ENCODE data around the gene RAP1GAP2.
A peak's percentile ranks its signal among the peaks of the same experiment; 100 is the strongest.
"Not testable (repeated sequence)": the region's sequence is repeated elsewhere in the genome, so short reads cannot be mapped to it uniquely, and the experiment has no call there.

Gene RAP1GAP2

GRCh38 chr17:2990396-2990795 is 194.2 kb downstream of the RAP1GAP2 start:
- no peak for DNase-seq (ENCODE audit: extremely low read depth in 1 of 2, low read depth in 1 of 2)

- not testable (repeated sequence) for DNase-seq (ENCODE audit: extremely low read depth in 1 of 2, low read depth in 1 of 2)
Measured at GRCh38 chr17:2991396-2992180, 195.3 kb downstream of the RAP1GAP2 start.

- no peak for DNase-seq (ENCODE audit: extremely low read depth in 1 of 2, low read depth in 1 of 2)
Measured at GRCh38 chr17:2994441-2994840, 198.2 kb downstream of the RAP1GAP2 start.

- DNase-seq (ENCODE audit: extremely low read depth in 1 of 2, low read depth in 1 of 2): no peak
Measured at GRCh38 chr17:2995377-2995776, 199.1 kb downstream of the RAP1GAP2 start.

- no peak for DNase-seq (ENCODE audit: extremely low read depth in 1 of 2, low read depth in 1 of 2)
Measured at GRCh38 chr17:2995886-2996809, 199.9 kb downstream of the RAP1GAP2 start.

GRCh38 chr17:2996810-2997670 is 200.8 kb downstream of the RAP1GAP2 start:
- no peak for DNase-seq (ENCODE audit: extremely low read depth in 1 of 2, low read depth in 1 of 2)

GRCh38 chr17:2998469-2998901 is 202.2 kb downstream of the RAP1GAP2 start:
- not testable (repeated sequence) for DNase-seq (ENCODE audit: extremely low read depth in 1 of 2, low read depth in 1 of 2)

- no peak for DNase-seq (ENCODE audit: extremely low read depth in 1 of 2, low read depth in 1 of 2)
Measured at GRCh38 chr17:3002538-3003295, 206.5 kb downstream of the RAP1GAP2 start.

- no peak for DNase-seq (ENCODE audit: extremely low read depth in 1 of 2, low read depth in 1 of 2)
Measured at GRCh38 chr17:3003296-3004149, 207.3 kb downstream of the RAP1GAP2 start.

GRCh38 chr17:3004150-3004801 is 208.0 kb downstream of the RAP1GAP2 start:
- DNase-seq (ENCODE audit: extremely low read depth in 1 of 2, low read depth in 1 of 2): peak in 1 of 2 donors; percentile 7

GRCh38 chr17:3004925-3005324 is 208.7 kb downstream of the RAP1GAP2 start:
- DNase-seq (ENCODE audit: extremely low read depth in 1 of 2, low read depth in 1 of 2): no peak

- DNase-seq (ENCODE audit: extremely low read depth in 1 of 2, low read depth in 1 of 2): no peak
Measured at GRCh38 chr17:3005696-3006095, 209.5 kb downstream of the RAP1GAP2 start.

- no peak for DNase-seq (ENCODE audit: extremely low read depth in 1 of 2, low read depth in 1 of 2)
Measured at GRCh38 chr17:3006801-3007200, 210.6 kb downstream of the RAP1GAP2 start.

GRCh38 chr17:3007651-3008121 is 211.4 kb downstream of the RAP1GAP2 start:
- DNase-seq (ENCODE audit: extremely low read depth in 1 of 2, low read depth in 1 of 2): no peak

- no peak for DNase-seq (ENCODE audit: extremely low read depth in 1 of 2, low read depth in 1 of 2)
Measured at GRCh38 chr17:3008336-3009288, 212.4 kb downstream of the RAP1GAP2 start.

GRCh38 chr17:3009411-3009920 is 213.2 kb downstream of the RAP1GAP2 start:
- DNase-seq (ENCODE audit: extremely low read depth in 1 of 2, low read depth in 1 of 2): no peak

GRCh38 chr17:3011891-3012290 is 215.7 kb downstream of the RAP1GAP2 start:
- DNase-seq (ENCODE audit: extremely low read depth in 1 of 2, low read depth in 1 of 2): no peak

All from stimulated activated CD8-positive, alpha-beta memory T cell treated with anti-CD3 and anti-CD28 coated beads, Interleukin-7, amount 100 ng/mL, for 48 hours (primary cell).